ENCODE results near the gene RPS6KA2. TPM values are rescaled to one million over a fixed set of nuclear protein-coding genes. Genes with fewer than 3 reads are reported as not detected.
"Not testable (repeated sequence)": the region's sequence is repeated elsewhere in the genome, so short reads cannot be mapped to it uniquely, and the experiment has no call there.

RPS6KA2 gene
- total and polyA plus RNA-seq, 4 donors, result 23.8 to 34.6 (median 31.6) TPM

- Histone ChIP-seq H3K9me3 (ENCODE audit: control insufficient read depth, insufficient read depth, low read length) (no peaks in the 10 kb centered on the region), H3K27ac (ENCODE audit: low read depth, low read length) (no peak overlapping the region), H3K36me3 (ENCODE audit: control insufficient read depth, insufficient read depth, low read length) (peaks cover 7% of the 10 kb centered on the region), H3K27me3 (ENCODE audit: control insufficient read depth, insufficient read depth, low read length) (no peaks in the 10 kb centered on the region), H3K4me1 (ENCODE audit: control insufficient read depth, insufficient read depth, low read length) (no peaks in the 10 kb centered on the region), H3K4me3 (ENCODE audit: low read depth, low read length) (no peak overlapping the region)
- DNase-seq (ENCODE audit: low read depth in 4 of 6, low spot score in 6 of 6), result no peak
- WGBS (ENCODE audit: insufficient coverage), result no CpG with 5 or more reads among the region's 3 CpGs
These were observed 256.6 kb downstream of the RPS6KA2 start for GRCh38 chr6:166370489-166370888.

GRCh38 chr6:166369782-166370181 lies 257.3 kb downstream of the RPS6KA2 start:
- Histone ChIP-seq H3K27ac (ENCODE audit: low read depth, low read length) (no peak overlapping the region), H3K4me1 (ENCODE audit: control insufficient read depth, insufficient read depth, low read length) (no peaks in the 10 kb centered on the region), H3K4me3 (ENCODE audit: low read depth, low read length) (no peak overlapping the region), H3K36me3 (ENCODE audit: control insufficient read depth, insufficient read depth, low read length) (peaks cover 7% of the 10 kb centered on the region), H3K9me3 (ENCODE audit: control insufficient read depth, insufficient read depth, low read length) (no peaks in the 10 kb centered on the region), H3K27me3 (ENCODE audit: control insufficient read depth, insufficient read depth, low read length) (no peaks in the 10 kb centered on the region)
- DNase-seq (ENCODE audit: low read depth in 4 of 6, low spot score in 6 of 6), result no peak
- 24% methylated on average over 2 of the region's 3 CpGs for WGBS (ENCODE audit: insufficient coverage)

- WGBS (ENCODE audit: insufficient coverage), result no CpG with 5 or more reads among the region's 3 CpGs
- H3K36me3 ChIP-seq (ENCODE audit: control insufficient read depth, insufficient read depth, low read length), result peaks cover 26% of the 10 kb centered on the region
- no peak for DNase-seq (ENCODE audit: low read depth in 4 of 6, low spot score in 6 of 6)
- H3K4me3 ChIP-seq (ENCODE audit: low read depth, low read length), result no peak overlapping the region
- no peak overlapping the region for H3K27ac ChIP-seq (ENCODE audit: low read depth, low read length)
- no peaks in the 10 kb centered on the region for H3K4me1 ChIP-seq (ENCODE audit: control insufficient read depth, insufficient read depth, low read length)
- no peaks in the 10 kb centered on the region for H3K27me3 ChIP-seq (ENCODE audit: control insufficient read depth, insufficient read depth, low read length)
- H3K9me3 ChIP-seq (ENCODE audit: control insufficient read depth, insufficient read depth, low read length), result no peaks in the 10 kb centered on the region
These were observed 260.1 kb downstream of the RPS6KA2 start for GRCh38 chr6:166366921-166367320.

- H3K36me3 ChIP-seq (ENCODE audit: control insufficient read depth, insufficient read depth, low read length), result peaks cover 26% of the 10 kb centered on the region
- no peaks in the 10 kb centered on the region for H3K27me3 ChIP-seq (ENCODE audit: control insufficient read depth, insufficient read depth, low read length)
- no peak overlapping the region for H3K4me3 ChIP-seq (ENCODE audit: low read depth, low read length)
- WGBS (ENCODE audit: insufficient coverage), result 50% methylated on average over 6 of the region's 6 CpGs
- no peak for DNase-seq (ENCODE audit: low read depth in 4 of 6, low spot score in 6 of 6)
- H3K4me1 ChIP-seq (ENCODE audit: control insufficient read depth, insufficient read depth, low read length), result no peaks in the 10 kb centered on the region
- no peak overlapping the region for H3K27ac ChIP-seq (ENCODE audit: low read depth, low read length)
- no peaks in the 10 kb centered on the region for H3K9me3 ChIP-seq (ENCODE audit: control insufficient read depth, insufficient read depth, low read length)
These were observed 261.2 kb downstream of the RPS6KA2 start for GRCh38 chr6:166365806-166366205.

GRCh38 chr6:166365221-166365620 lies 261.8 kb downstream of the RPS6KA2 start:
- H3K9me3 ChIP-seq (ENCODE audit: control insufficient read depth, insufficient read depth, low read length), result no peaks in the 10 kb centered on the region
- no peak overlapping the region for H3K27ac ChIP-seq (ENCODE audit: low read depth, low read length)
- H3K4me3 ChIP-seq (ENCODE audit: low read depth, low read length), result no peak overlapping the region
- no peaks in the 10 kb centered on the region for H3K4me1 ChIP-seq (ENCODE audit: control insufficient read depth, insufficient read depth, low read length)
- H3K27me3 ChIP-seq (ENCODE audit: control insufficient read depth, insufficient read depth, low read length), result no peaks in the 10 kb centered on the region
- peak in 2 of 6 donors; percentile 25 to 26 for DNase-seq (ENCODE audit: low read depth in 4 of 6, low spot score in 6 of 6)
- WGBS (ENCODE audit: insufficient coverage), result no CpG with 5 or more reads among the region's 2 CpGs
- H3K36me3 ChIP-seq (ENCODE audit: control insufficient read depth, insufficient read depth, low read length), result peaks cover 26% of the 10 kb centered on the region

- no peak for DNase-seq (ENCODE audit: low read depth in 4 of 6, low spot score in 6 of 6)
- 84% methylated on average over 6 of the region's 7 CpGs for WGBS (ENCODE audit: insufficient coverage)
- Histone ChIP-seq H3K36me3 (ENCODE audit: control insufficient read depth, insufficient read depth, low read length) (peaks cover 23% of the 10 kb centered on the region), H3K27ac (ENCODE audit: low read depth, low read length) (no peak overlapping the region), H3K4me3 (ENCODE audit: low read depth, low read length) (no peak overlapping the region), H3K4me1 (ENCODE audit: control insufficient read depth, insufficient read depth, low read length) (no peaks in the 10 kb centered on the region), H3K9me3 (ENCODE audit: control insufficient read depth, insufficient read depth, low read length) (no peaks in the 10 kb centered on the region), H3K27me3 (ENCODE audit: control insufficient read depth, insufficient read depth, low read length) (no peaks in the 10 kb centered on the region)
These were observed 262.6 kb downstream of the RPS6KA2 start for GRCh38 chr6:166364456-166364855.

GRCh38 chr6:166362427-166362826 lies 264.6 kb downstream of the RPS6KA2 start:
- not testable (repeated sequence) for H3K4me1 ChIP-seq (ENCODE audit: control insufficient read depth, insufficient read depth, low read length); H3K27me3 ChIP-seq (ENCODE audit: control insufficient read depth, insufficient read depth, low read length); H3K27ac ChIP-seq (ENCODE audit: low read depth, low read length); DNase-seq (ENCODE audit: low read depth in 4 of 6, low spot score in 6 of 6); H3K4me3 ChIP-seq (ENCODE audit: low read depth, low read length); H3K9me3 ChIP-seq (ENCODE audit: control insufficient read depth, insufficient read depth, low read length)
- 100% methylated on average over 1 of the region's 4 CpGs for whole genome bisulfite sequencing (ENCODE audit: insufficient coverage)
- peaks cover 19% of the 10 kb centered on the region for H3K36me3 ChIP-seq (ENCODE audit: control insufficient read depth, insufficient read depth, low read length)

GRCh38 chr6:166361077-166361429 lies 266.0 kb downstream of the RPS6KA2 start:
- whole genome bisulfite sequencing (ENCODE audit: insufficient coverage), result 100% methylated on average over 1 of the region's 3 CpGs

GRCh38 chr6:166360243-166361076 lies 266.6 kb downstream of the RPS6KA2 start:
- WGBS (ENCODE audit: insufficient coverage), result 64% methylated on average over 2 of the region's 8 CpGs
- H3K27me3 ChIP-seq (ENCODE audit: control insufficient read depth, insufficient read depth, low read length), result no peaks in the 10 kb centered on the region
- no peaks in the 10 kb centered on the region for H3K4me1 ChIP-seq (ENCODE audit: control insufficient read depth, insufficient read depth, low read length)
- no peak overlapping the region for H3K4me3 ChIP-seq (ENCODE audit: low read depth, low read length)
- H3K36me3 ChIP-seq (ENCODE audit: control insufficient read depth, insufficient read depth, low read length), result peaks cover 19% of the 10 kb centered on the region
- H3K27ac ChIP-seq (ENCODE audit: low read depth, low read length), result no peak overlapping the region
- no peaks in the 10 kb centered on the region for H3K9me3 ChIP-seq (ENCODE audit: control insufficient read depth, insufficient read depth, low read length)
- DNase-seq (ENCODE audit: low read depth in 4 of 6, low spot score in 6 of 6), result peak in 1 of 6 donors; percentile 61

More at GRCh38 chr6:166361077-166361429, 266.0 kb downstream of the RPS6KA2 start:
- peak in 1 of 6 donors; percentile 20 for DNase-seq (ENCODE audit: low read depth in 4 of 6, low spot score in 6 of 6)
- peaks cover 19% of the 10 kb centered on the region for H3K36me3 ChIP-seq (ENCODE audit: control insufficient read depth, insufficient read depth, low read length)
- no peak overlapping the region for H3K4me3 ChIP-seq (ENCODE audit: low read depth, low read length)
- no peaks in the 10 kb centered on the region for H3K9me3 ChIP-seq (ENCODE audit: control insufficient read depth, insufficient read depth, low read length)
- no peaks in the 10 kb centered on the region for H3K4me1 ChIP-seq (ENCODE audit: control insufficient read depth, insufficient read depth, low read length)
- H3K27me3 ChIP-seq (ENCODE audit: control insufficient read depth, insufficient read depth, low read length), result no peaks in the 10 kb centered on the region
- no peak overlapping the region for H3K27ac ChIP-seq (ENCODE audit: low read depth, low read length)

Data from spinal cord (tissue), 10 donors.